ENCODE data around the gene TANGO6.
A peak's percentile ranks its signal among the peaks of the same experiment; 100 is the strongest.

The TANGO6 gene

DNA sequence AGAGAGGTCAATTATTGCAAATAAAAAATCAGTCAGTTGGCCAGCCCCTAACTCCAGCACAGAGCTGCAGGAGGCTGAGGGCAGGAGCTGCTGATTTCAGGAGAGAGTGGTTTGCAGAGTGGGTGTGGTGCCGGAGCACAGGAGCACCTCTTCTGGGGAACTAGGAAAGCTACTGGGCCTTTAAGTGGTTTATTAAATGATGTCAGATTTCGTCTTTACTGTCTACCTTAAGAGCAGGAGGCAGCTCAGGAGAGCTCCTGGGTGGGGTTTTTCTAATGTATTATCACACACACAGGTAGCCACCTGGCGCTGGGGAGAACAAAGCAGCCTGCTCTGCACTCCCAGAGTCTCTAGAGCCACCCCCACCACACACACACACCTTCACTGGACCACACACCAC is 250.6 kb downstream of the TANGO6 start:
- TF ChIP-seq, protein P1, sequence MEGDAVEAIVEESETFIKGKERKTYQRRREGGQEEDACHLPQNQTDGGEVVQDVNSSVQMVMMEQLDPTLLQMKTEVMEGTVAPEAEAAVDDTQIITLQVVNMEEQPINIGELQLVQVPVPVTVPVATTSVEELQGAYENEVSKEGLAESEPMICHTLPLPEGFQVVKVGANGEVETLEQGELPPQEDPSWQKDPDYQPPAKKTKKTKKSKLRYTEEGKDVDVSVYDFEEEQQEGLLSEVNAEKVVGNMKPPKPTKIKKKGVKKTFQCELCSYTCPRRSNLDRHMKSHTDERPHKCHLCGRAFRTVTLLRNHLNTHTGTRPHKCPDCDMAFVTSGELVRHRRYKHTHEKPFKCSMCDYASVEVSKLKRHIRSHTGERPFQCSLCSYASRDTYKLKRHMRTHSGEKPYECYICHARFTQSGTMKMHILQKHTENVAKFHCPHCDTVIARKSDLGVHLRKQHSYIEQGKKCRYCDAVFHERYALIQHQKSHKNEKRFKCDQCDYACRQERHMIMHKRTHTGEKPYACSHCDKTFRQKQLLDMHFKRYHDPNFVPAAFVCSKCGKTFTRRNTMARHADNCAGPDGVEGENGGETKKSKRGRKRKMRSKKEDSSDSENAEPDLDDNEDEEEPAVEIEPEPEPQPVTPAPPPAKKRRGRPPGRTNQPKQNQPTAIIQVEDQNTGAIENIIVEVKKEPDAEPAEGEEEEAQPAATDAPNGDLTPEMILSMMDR (IDR thresholded peaks at IDR 0.05; ENCODE audit: control extremely low read depth, extremely low read depth, low read depth, missing control alignments) = no peak
- ChIA-PET POLR2A (no interaction called here), CTCF (interaction anchor here (1.0 to 2.0 kb wide), 4 partner anchors 10 to 20 kb away, joined by 4 to 6 read pairs (median 5); partner anchors contain the start of gene HAS3)
- DNase-seq (ENCODE audit: extremely low spot score) = no peak

DNA sequence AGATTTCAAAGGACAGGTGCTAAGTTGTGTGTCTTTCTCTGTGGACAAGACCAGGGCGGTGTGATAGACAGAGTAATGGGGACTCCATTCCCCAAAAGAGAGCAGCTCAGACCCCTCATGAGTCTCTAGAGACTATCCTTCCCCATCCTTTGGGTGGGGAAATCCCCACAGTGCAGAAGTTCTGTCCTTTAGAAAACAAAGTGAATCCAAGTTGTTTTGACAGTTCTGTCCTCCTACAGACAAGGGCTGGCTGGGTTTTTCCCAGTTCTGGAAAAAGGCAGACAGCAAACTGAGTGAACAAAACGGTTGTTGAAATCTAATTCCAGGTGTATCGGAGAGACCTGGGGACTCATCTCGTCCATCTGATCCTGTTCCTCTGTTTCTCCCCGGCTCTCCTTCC is 251.2 kb downstream of the TANGO6 start:
- CTCF ChIA-PET = interaction anchor here (1.0 to 2.0 kb wide), 5 partner anchors 10 to 565 kb away, joined by 3 to 6 read pairs (median 4); partner anchors contain the start of gene HAS3

GRCh38 chr16:69095193-69095592 is 251.9 kb downstream of the TANGO6 start:
- ChIA-PET POLR2A (no interaction called here), CTCF (interaction anchor here (1.4 to 2.0 kb wide), 3 partner anchors 11 to 566 kb away, joined by 3 to 6 read pairs (median 6); no protein-coding TSS in a partner anchor)
- no peak for DNase-seq (ENCODE audit: extremely low spot score)
- TF ChIP-seq, protein P1 (IDR thresholded peaks at IDR 0.05; ENCODE audit: control extremely low read depth, extremely low read depth, low read depth, missing control alignments) = no peak

More for the DNA sequence above, 251.2 kb downstream of the TANGO6 start:
- TF ChIP-seq, protein P1 (IDR thresholded peaks at IDR 0.05; ENCODE audit: control extremely low read depth, extremely low read depth, low read depth, missing control alignments) = no peak
- POLR2A ChIA-PET = no interaction called here
- DNase-seq (ENCODE audit: extremely low spot score) = no peak

DNA sequence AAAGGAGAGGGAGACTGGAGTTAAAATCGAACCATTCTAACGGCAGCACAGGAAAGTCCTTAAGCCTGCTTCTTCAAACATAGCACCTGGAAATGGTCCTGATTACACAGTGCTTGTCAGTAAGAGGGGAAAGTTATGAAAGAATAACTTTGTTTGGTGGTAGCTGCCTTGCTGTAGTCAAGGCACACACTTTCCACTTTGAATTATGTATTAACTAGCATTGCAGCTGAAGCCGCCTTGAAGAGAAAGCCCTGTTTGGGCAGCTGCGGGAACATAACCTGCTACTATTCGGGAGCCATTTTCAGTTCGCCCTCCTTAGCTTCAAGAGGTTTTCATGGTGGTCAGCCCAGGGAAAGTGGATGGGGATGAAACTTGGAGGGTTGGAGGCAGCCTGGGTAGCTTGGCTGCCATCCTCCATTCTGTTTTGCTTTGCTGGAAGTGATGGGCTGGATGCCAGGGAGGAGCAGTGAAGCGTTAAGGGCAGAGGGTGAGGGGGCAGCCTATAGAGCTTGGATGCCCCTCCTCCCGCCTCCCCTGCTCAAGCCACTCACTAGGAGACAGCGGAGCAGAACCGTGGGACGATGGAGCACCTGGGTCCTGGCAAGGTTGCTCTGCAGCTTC is 256.9 kb downstream of the TANGO6 start:
- DNase-seq (ENCODE audit: extremely low spot score) = no peak
- POLR2A ChIA-PET = no interaction called here
- CTCF ChIA-PET = interaction anchor here (0.8 to 2.4 kb wide), 5 partner anchors 11 to 253 kb away, joined by 3 to 10 read pairs (median 4); no protein-coding TSS in a partner anchor
- TF ChIP-seq, protein P1 (IDR thresholded peaks at IDR 0.05; ENCODE audit: control extremely low read depth, extremely low read depth, low read depth, missing control alignments) = no peak

DNA sequence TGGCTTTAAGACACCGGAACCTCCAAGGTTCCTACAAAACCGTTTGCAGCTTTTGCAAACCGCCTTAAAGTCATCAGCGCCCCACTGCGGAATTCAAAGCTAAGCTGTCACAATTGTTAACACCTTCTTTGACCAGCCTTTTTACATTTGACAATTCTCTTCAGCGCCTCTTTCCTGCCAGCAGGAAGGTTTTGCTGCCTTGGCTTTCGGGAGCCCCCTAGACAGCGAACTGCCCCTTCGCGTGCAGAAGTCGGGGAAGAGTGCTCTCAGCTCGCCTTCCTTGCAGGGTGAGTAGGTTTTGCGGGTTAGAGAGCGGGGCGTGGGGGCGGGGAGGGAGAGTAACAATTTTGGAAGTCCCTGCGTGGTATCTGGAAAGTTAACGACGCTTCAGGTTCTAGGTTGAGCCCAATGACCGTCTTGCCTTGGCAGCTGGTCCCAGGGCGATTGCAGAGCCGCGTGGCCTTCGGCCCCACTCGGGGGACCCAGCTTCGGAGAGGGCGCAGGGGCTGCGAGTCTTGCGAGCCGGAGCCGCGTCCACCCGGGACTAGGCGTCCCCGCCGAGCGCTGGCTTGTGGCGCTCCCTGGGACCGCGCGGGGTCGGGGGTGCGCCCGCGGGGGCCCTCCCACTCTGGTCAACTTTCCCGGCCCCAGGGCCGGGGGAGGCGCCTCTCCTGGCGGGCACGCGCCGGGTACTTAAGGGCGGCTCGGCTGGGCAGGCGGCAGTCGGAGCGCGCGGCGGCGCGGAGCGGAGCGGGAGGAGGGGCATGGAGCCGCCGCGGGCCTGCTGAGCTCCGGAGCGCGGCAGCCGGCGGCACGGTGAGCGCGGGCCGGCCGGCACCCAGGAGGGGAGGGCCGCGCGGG is 262.4 kb downstream of the TANGO6 start, which contains the start of gene HAS3:
TSS of gene HAS3 (plus strand) at position 153 of the 861 bp plus-strand sequence. CDS start 3,743 bp downstream, outside the sequence.
- ChIA-PET POLR2A (interaction anchor here (0.6 kb wide), 1 partner anchor 15 kb away, joined by 3 read pairs; no protein-coding TSS in a partner anchor), CTCF (interaction anchor here (1.0 to 1.8 kb wide), 5 partner anchors 11 to 578 kb away, joined by 3 to 4 read pairs (median 3); no protein-coding TSS in a partner anchor)
- TF ChIP-seq, protein P1 (IDR thresholded peaks at IDR 0.05; ENCODE audit: control extremely low read depth, extremely low read depth, low read depth, missing control alignments) = peak; percentile 51
- DNase-seq (ENCODE audit: extremely low spot score) = peak; percentile 65
